ENCODE data around the gene TMEFF2.

DNA sequence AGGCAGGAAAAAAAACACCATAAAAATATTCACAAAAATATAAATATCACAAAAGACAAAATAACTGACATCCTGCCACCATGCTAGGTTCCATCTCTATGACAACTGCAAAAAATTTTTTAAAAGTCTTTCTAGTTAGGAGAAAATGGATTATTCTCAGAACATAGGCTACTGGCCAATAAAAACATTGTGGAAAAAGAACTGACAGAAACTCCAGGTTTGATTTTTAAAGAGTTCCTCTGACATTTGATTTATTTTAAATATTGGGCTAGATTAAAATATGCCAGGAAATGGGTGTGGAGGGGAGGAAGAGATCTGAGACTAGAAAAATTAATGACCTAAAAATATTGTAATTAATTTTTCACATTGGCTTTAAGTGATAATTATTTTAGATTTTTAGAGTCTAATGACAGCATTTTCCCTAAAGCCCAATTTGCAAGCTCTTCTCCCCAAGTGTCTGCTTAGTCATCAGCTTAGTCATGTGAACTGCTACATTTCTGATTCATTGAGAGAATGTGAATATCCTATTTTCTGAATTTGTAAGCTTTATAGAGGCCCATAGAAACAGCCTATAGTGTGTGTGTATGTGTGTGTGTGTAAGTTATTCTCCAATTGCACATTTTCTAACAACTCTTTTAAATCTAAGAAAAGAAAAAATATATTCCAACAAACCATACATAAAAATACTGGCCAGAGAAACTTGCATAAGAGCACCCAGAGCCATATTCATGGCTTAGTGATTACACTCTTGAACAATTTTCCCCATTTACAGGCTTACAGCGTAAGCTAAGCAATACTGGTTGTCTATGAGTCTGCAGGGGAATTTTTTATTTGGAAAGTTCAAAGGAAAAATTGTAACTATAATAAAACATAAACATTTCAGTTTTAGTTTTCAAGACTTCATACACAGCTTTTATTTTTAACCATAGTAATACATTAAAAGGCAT, 48.4 kb downstream of the TMEFF2 start:
- TF ChIP-seq, protein P1, sequence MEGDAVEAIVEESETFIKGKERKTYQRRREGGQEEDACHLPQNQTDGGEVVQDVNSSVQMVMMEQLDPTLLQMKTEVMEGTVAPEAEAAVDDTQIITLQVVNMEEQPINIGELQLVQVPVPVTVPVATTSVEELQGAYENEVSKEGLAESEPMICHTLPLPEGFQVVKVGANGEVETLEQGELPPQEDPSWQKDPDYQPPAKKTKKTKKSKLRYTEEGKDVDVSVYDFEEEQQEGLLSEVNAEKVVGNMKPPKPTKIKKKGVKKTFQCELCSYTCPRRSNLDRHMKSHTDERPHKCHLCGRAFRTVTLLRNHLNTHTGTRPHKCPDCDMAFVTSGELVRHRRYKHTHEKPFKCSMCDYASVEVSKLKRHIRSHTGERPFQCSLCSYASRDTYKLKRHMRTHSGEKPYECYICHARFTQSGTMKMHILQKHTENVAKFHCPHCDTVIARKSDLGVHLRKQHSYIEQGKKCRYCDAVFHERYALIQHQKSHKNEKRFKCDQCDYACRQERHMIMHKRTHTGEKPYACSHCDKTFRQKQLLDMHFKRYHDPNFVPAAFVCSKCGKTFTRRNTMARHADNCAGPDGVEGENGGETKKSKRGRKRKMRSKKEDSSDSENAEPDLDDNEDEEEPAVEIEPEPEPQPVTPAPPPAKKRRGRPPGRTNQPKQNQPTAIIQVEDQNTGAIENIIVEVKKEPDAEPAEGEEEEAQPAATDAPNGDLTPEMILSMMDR (conservative IDR thresholded peaks at IDR 0.05; ENCODE audit: low read length) = no peak
- no peak for TF ChIP-seq EZH2phosphoT487 (IDR thresholded peaks at IDR 0.05; ENCODE audit: borderline replicate concordance, low read depth, low read length)
